Measurements from ENCODE around the gene APOBEC3C.
"Not testable (repeated sequence)": the region's sequence is repeated elsewhere in the genome, so short reads cannot be mapped to it uniquely, and the experiment has no call there.

Gene APOBEC3C

DNA sequence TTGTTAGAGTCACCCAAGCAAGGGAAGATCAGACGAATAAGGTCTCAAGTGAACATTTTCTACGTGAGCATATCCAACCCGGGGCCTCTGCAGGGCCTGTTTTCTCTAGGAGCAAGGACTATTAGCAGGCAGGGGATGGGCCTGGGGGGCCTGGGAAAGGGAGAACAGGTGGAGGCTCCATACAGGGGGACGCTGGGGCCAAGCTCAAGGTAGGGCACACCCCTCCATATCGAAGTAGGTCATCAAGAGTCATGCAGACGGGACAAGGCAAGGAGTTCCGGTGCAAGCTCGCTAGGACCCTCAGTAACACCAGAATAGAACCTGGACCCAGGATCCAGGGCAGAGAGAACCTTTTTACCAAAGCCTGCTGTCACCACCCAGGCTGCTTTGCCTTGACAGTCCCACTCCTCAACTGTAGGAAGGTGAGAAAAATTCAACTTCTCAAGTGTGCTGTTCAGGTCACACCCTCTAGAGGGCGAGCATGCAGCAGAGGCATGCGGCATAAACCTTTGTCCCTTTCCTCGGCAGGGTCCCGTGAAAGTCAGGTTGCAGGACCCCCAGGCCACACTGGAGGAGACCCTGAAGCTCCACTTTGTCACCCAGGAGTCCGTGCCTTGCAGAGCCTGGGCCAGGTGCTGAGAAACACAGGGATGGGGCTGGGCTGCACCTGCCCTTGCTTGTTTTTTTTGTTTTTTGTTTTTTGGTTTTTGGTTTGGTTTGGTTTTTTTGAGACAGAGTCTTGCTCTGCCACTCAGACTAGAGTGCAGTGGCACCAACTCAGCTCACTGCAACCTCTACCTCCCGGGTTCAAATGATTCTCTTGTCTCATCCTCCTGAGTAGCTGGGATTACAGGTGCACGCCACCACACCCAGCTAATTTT lies 40.5 kb upstream of the APOBEC3C start:
- TF ChIP-seq CTCF (IDR thresholded peaks at IDR 0.05; ENCODE audit: insufficient read depth, low read length, missing control alignments) = peak; percentile 75
- POLR2A ChIA-PET = no interaction called here
- DNase-seq (ENCODE audit: low read depth, low spot score) = no peak

GRCh38 chr22:38974170-38974825 lies 39.8 kb upstream of the APOBEC3C start:
- ChIA-PET POLR2A (no interaction called here), CTCF (interaction anchor here (1.0 to 4.2 kb wide), 13 partner anchors 10 to 205 kb away, joined by 3 to 22 read pairs (median 4); partner anchors contain the start of gene APOBEC3B)
- no peak for TF ChIP-seq CTCF (IDR thresholded peaks at IDR 0.05; ENCODE audit: insufficient read depth, low read length, missing control alignments)
- H3K4me3 ChIP-seq (ENCODE audit: low read depth, low read length) = no peak overlapping the region
- DNase-seq (ENCODE audit: low read depth, low spot score) = no peak

More for the DNA sequence above, 40.5 kb upstream of the APOBEC3C start:
- CTCF ChIA-PET = interaction anchor here (0.6 to 4.2 kb wide), 15 partner anchors 9 to 206 kb away, joined by 3 to 22 read pairs (median 4); partner anchors contain the start of gene APOBEC3B
- H3K4me3 ChIP-seq (ENCODE audit: low read depth, low read length) = no peak overlapping the region

DNA sequence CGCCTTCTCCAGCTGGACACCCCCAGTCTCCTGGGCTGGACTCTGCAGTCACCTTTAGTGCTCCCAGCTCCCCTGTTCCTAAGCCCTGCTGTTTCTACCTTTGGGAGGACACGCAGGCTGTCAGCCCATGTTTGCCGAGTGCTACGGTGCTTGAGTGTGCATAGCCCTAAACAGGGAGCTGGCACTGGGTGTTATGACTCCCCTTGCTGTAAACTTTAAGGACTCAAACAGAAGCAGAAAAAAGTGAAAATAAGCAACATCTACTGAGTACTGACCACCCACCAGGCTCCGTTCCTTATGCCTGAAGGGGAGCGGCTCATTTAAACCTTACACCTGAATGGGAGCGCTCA lies 39.3 kb upstream of the APOBEC3C start:
- H3K4me3 ChIP-seq (ENCODE audit: low read depth, low read length) = no peak overlapping the region
- ChIA-PET POLR2A (no interaction called here), CTCF (interaction anchor here (1.2 to 4.2 kb wide), 6 partner anchors 9 to 205 kb away, joined by 4 to 22 read pairs (median 8); partner anchors contain the start of gene APOBEC3B)
- DNase-seq (ENCODE audit: low read depth, low spot score) = no peak
- no peak for TF ChIP-seq CTCF (IDR thresholded peaks at IDR 0.05; ENCODE audit: insufficient read depth, low read length, missing control alignments)

DNA sequence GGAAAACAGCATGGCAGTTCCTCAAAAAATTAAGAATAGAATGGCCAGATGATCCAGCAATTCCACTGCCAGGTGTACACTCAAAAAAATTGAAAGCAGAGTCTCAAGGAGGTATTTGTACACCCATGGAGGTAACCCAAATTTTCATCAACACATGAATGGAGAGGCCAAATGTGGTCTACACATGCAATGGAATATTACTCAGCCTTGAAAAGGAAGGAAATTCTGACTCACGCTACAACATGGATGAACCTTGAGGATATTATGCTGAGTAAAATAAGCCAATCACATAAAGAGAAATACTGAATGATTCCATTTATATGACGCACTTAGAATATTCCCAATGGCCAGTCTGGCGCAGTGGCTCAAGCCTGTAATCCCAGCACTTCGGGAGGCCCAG lies 36.8 kb upstream of the APOBEC3C start:
- DNase-seq (ENCODE audit: low read depth, low spot score); POLR2A ChIA-PET: not testable (repeated sequence)
- CTCF ChIA-PET = interaction anchor here (4.2 kb wide), 1 partner anchor 107 kb away, joined by 22 read pairs; no protein-coding TSS in a partner anchor

GRCh38 chr22:38980587-38980986 lies 33.5 kb upstream of the APOBEC3C start:
- CTCF ChIA-PET = interaction anchor here (0.7 to 4.2 kb wide), 6 partner anchors 10 to 1025 kb away, joined by 3 to 22 read pairs (median 4); no protein-coding TSS in a partner anchor
- DNase-seq (ENCODE audit: low read depth, low spot score); POLR2A ChIA-PET; H3K4me3 ChIP-seq (ENCODE audit: low read depth, low read length): not testable (repeated sequence)

More for the DNA sequence above, 36.8 kb upstream of the APOBEC3C start:
- H3K4me3 ChIP-seq (ENCODE audit: low read depth, low read length) = not testable (repeated sequence)

DNA sequence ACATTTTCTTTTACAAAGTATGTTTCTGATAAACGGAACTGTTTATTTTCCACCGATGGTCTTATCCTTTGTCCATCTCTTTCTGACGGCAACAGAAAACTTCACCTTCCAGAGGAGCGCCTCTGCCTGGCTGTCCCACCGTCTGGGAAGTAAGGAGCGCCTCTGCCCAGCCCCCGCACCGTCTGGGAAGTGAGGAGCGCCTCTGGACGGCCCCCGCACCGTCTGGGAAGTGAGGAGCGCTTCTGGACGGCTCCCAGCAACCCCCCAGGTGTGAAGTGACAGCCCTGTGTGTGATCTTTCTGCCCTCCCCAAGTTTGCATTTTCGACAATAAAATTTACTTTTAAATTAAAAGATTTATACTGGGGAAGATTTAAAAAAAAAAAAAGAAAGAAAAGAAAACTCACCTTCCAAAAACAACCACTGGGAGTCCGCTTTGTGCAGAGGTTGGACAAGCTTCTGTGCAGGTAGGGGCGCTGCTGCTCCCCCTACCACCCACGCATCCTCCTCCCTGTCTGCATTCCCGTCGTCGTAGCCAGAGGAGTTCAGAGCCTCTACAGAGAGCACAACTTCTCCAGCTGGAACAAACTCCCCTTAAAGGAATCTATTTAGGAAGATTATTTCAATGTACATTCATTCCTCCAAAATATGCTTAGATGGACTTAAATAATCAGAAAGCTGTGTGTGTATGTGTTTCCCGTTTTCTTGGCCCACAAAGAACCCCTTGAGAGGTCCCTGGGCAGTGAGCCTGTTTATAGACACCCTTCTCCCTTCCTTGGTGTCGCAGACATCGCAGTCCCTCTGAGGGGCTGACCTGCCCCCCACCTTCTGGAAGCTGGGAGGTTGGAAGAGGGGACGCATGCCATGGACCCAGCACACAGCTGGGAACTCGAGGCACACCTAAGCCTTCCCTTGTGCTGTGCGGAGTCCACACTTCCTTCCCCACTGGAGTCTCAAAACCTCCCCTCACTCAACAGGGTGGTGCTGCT lies 32.8 kb upstream of the APOBEC3C start:
- peak; percentile 10 for TF ChIP-seq CTCF (IDR thresholded peaks at IDR 0.05; ENCODE audit: insufficient read depth, low read length, missing control alignments)
- DNase-seq (ENCODE audit: low read depth, low spot score) = no peak
- ChIA-PET POLR2A (no interaction called here), CTCF (interaction anchor here (0.7 to 4.2 kb wide), 7 partner anchors 7 to 1025 kb away, joined by 3 to 22 read pairs (median 5); no protein-coding TSS in a partner anchor)
- no peak overlapping the region for H3K4me3 ChIP-seq (ENCODE audit: low read depth, low read length)
